DOHH2 (cell line): Measurements from ENCODE around the gene IFI35.

ENCODE experiments used
- EZH2phosphoT487 ChIP-seq: fragments of 200-600 bp; sonication (generic); IDR thresholded peaks from 2 replicates; pipeline ENCODE4 v1.6.1; 2017; ENCODE audit warnings: borderline replicate concordance, mild to moderate bottlenecking, antibody characterized with exemption, low read length, moderate library complexity, mixed read lengths
- TF ChIP-seq, protein P1 (sequence below): fragments of 200-600 bp; sonication (generic); IDR thresholded peaks from one replicate; pipeline ENCODE4 v1.5.1; 2014; ENCODE audit warnings: antibody characterized with exemption, mild to moderate bottlenecking, low read depth, low read length; ENCODE audit not compliant: poor library complexity, severe bottlenecking

DNA sequence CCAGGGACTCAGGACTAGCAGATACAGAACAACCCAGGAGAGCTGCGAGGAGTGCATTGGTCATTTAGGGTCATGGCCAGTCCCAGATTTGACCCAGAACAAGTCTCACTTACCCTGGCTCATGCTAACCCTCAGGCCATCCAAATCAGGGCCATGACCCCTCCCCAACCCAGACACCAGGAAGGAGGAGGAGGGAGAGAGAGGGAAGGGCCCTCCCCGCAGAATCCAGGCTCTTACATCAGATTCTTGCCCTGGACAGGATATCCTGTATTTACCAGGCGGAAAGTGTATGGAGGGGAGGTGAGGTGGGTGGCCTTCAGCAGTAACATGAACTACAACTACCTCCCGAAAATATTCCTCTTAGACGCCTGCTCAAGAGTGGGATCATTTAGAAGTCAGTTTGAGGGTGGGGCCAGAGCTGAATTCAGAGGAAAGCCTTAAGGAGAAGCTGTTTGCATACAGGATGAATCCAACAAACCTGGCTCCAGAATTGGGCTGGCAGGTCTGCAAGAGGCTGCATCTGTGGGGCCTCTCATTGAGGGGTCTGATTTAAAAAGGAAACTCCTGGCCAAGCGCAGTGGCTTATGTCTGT is 13.5 kb downstream of the IFI35 start:
- TF ChIP-seq, protein P1, sequence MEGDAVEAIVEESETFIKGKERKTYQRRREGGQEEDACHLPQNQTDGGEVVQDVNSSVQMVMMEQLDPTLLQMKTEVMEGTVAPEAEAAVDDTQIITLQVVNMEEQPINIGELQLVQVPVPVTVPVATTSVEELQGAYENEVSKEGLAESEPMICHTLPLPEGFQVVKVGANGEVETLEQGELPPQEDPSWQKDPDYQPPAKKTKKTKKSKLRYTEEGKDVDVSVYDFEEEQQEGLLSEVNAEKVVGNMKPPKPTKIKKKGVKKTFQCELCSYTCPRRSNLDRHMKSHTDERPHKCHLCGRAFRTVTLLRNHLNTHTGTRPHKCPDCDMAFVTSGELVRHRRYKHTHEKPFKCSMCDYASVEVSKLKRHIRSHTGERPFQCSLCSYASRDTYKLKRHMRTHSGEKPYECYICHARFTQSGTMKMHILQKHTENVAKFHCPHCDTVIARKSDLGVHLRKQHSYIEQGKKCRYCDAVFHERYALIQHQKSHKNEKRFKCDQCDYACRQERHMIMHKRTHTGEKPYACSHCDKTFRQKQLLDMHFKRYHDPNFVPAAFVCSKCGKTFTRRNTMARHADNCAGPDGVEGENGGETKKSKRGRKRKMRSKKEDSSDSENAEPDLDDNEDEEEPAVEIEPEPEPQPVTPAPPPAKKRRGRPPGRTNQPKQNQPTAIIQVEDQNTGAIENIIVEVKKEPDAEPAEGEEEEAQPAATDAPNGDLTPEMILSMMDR: no peak
- no peak for TF ChIP-seq EZH2phosphoT487
